ENCODE measurements around the gene SMCO4.

SMCO4 gene

DNA sequence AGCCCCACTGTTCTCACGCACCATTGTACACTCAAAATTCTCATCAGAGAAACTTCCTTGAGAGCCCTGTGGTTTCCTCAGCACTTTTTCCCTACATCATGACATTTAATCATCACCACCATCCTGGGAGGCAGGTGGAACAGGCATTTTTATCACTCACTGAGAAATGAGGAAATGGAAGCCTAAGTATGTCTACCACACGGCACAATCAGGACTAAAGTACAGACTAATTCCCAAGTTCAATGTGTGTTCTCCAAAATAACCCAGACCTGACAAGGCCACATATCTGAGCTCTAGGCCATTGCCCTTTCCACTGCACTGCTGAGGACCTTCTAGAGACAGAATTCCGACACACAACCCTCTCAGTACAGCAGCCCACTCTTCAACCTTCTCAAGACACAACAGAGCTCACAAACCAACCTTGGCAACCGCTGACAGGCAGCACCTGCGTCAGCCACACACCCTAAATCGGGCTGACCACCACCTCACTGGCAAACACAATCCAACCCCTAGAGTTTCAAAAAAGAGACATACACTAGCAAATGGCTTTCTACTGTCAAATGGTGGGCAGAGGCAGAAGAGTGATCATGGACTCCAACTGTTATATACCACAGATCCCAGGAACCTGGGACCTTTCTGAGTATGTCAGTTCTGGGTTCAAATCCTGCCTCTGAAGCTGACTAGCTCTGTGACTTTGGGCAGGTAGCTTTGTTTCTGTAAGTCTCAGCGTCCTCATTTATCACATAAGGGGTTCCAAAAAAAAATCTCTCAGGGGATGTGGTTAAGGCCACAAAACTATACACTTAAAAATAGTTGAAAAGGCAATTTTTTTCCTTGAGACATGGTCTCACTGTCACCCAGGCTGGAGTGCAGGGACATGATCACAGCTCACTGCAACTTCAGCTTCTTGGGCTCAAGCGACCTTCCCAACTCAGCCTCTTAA, 16.3 kb downstream of the SMCO4 start:
- no peak overlapping the region for H2AFZ ChIP-seq (ENCODE audit: low read depth)
- no peaks in the 10 kb centered on the region for H4K20me1 ChIP-seq (ENCODE audit: insufficient read depth)
- H3K27ac ChIP-seq = no peak overlapping the region
- H3K4me3 ChIP-seq (IDR thresholded peaks at IDR 0.05; ENCODE audit: insufficient read depth, low read depth, low read length) = no peak overlapping the region
- no peaks in the 10 kb centered on the region for H3K79me2 ChIP-seq (ENCODE audit: insufficient read depth, low read depth)
- H3K27me3 ChIP-seq (ENCODE audit: insufficient read depth, low read depth) = no peaks in the 10 kb centered on the region
- H3K4me1 ChIP-seq (ENCODE audit: low read depth, poor library complexity, severe bottlenecking) = no peaks in the 10 kb centered on the region
- TF ChIP-seq, protein P1, sequence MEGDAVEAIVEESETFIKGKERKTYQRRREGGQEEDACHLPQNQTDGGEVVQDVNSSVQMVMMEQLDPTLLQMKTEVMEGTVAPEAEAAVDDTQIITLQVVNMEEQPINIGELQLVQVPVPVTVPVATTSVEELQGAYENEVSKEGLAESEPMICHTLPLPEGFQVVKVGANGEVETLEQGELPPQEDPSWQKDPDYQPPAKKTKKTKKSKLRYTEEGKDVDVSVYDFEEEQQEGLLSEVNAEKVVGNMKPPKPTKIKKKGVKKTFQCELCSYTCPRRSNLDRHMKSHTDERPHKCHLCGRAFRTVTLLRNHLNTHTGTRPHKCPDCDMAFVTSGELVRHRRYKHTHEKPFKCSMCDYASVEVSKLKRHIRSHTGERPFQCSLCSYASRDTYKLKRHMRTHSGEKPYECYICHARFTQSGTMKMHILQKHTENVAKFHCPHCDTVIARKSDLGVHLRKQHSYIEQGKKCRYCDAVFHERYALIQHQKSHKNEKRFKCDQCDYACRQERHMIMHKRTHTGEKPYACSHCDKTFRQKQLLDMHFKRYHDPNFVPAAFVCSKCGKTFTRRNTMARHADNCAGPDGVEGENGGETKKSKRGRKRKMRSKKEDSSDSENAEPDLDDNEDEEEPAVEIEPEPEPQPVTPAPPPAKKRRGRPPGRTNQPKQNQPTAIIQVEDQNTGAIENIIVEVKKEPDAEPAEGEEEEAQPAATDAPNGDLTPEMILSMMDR (conservative IDR thresholded peaks at IDR 0.05; ENCODE audit: low read depth, low read length) = no peak
- H3K9ac ChIP-seq = no peak overlapping the region
- H3K36me3 ChIP-seq (ENCODE audit: insufficient read depth) = no peaks in the 10 kb centered on the region
- H3K4me2 ChIP-seq = no peak overlapping the region

DNA sequence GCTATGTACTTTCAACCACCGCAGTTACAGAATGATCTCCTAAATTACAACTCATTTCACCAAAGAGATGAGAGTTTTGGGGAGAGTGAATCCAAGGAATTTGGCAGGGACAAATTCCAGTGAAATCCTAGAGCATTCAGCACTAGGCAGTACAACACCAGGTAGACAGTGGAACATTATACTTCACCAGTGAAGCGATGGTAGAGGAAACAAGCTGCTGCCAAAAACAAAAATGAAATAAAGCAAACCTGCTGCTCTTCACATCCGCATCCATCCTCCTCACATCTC, 16.9 kb downstream of the SMCO4 start:
- Histone ChIP-seq H4K20me1 (ENCODE audit: insufficient read depth) (no peaks in the 10 kb centered on the region), H3K79me2 (ENCODE audit: insufficient read depth, low read depth) (no peaks in the 10 kb centered on the region), H3K36me3 (ENCODE audit: insufficient read depth) (no peaks in the 10 kb centered on the region), H3K4me3 (IDR thresholded peaks at IDR 0.05; ENCODE audit: insufficient read depth, low read depth, low read length) (no peak overlapping the region), H3K9ac (no peak overlapping the region), H3K27ac (no peak overlapping the region), H2AFZ (ENCODE audit: low read depth) (no peak overlapping the region), H3K27me3 (ENCODE audit: insufficient read depth, low read depth) (no peaks in the 10 kb centered on the region), H3K4me1 (ENCODE audit: low read depth, poor library complexity, severe bottlenecking) (peaks cover 3% of the 10 kb centered on the region), H3K4me2 (no peak overlapping the region)
- TF ChIP-seq, protein P1 (conservative IDR thresholded peaks at IDR 0.05; ENCODE audit: low read depth, low read length) = no peak

DNA sequence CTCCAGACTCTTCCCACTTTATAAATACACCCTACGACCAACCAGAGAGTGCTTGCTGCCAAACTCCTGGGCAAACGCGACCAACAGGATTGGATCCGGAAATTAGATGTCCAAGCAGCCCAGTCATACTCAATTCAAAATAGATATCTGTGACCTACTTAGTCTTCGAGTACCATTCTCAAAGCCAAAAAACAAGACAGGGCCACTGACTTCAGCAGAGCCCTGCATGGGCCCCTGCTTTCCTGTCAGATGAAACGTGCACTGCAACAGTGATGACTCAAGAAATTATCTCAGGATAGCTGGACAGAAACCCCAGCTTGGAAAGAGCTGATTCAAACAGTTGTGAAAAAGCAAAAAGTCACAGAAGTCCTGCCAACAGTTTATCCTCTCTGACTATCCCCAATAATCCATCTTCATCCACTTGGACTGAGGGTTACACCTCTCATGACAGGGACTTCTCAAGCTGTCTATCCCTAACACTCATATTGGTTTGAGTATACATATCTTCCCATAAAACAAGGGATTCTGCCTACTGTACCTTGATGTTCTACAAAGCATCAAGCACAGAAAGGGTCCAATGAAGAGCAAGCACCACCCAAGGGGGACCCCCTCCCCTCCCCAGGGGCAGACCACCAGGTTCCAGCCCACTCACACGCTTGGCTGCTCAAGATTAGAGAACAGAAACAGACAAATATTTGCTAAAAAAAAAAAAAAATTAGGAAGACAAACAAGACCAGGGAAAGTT, 17.4 kb downstream of the SMCO4 start:
- Histone ChIP-seq H3K36me3 (ENCODE audit: insufficient read depth) (no peaks in the 10 kb centered on the region), H3K4me3 (IDR thresholded peaks at IDR 0.05; ENCODE audit: insufficient read depth, low read depth, low read length) (no peak overlapping the region), H3K27me3 (ENCODE audit: insufficient read depth, low read depth) (no peaks in the 10 kb centered on the region), H3K9ac (no peak overlapping the region), H3K27ac (no peak overlapping the region), H3K79me2 (ENCODE audit: insufficient read depth, low read depth) (no peaks in the 10 kb centered on the region), H2AFZ (ENCODE audit: low read depth) (no peak overlapping the region), H3K4me2 (no peak overlapping the region), H3K4me1 (ENCODE audit: low read depth, poor library complexity, severe bottlenecking) (peaks cover 9% of the 10 kb centered on the region), H4K20me1 (ENCODE audit: insufficient read depth) (no peaks in the 10 kb centered on the region)
- TF ChIP-seq, protein P1 (conservative IDR thresholded peaks at IDR 0.05; ENCODE audit: low read depth, low read length) = no peak

DNA sequence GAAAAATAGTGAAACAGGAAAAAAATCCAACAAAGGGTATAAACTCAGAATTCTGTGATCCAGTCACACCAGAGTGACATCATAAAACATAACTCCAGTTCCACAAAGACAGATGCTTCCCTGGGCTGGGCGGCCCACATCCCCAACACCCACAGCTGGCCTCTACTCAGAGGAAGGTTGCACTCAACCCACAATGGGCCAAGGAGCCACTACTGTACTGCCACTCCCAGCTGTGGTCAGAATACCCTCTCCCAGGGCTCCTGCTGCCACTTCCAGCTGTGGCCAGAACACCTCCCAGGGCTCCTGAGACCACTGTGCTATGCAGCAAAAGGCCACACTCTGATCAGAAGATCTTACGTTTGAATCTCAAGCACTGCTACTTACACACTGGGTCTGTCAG, 18.3 kb downstream of the SMCO4 start:
- Histone ChIP-seq H3K36me3 (ENCODE audit: insufficient read depth) (no peaks in the 10 kb centered on the region), H3K79me2 (ENCODE audit: insufficient read depth, low read depth) (no peaks in the 10 kb centered on the region), H3K4me2 (no peak overlapping the region), H3K9ac (no peak overlapping the region), H3K27me3 (ENCODE audit: insufficient read depth, low read depth) (no peaks in the 10 kb centered on the region), H3K4me3 (IDR thresholded peaks at IDR 0.05; ENCODE audit: insufficient read depth, low read depth, low read length) (no peak overlapping the region), H4K20me1 (ENCODE audit: insufficient read depth) (no peaks in the 10 kb centered on the region), H2AFZ (ENCODE audit: low read depth) (no peak overlapping the region), H3K27ac (no peak overlapping the region), H3K4me1 (ENCODE audit: low read depth, poor library complexity, severe bottlenecking) (peaks cover 13% of the 10 kb centered on the region)
- TF ChIP-seq, protein P1 (conservative IDR thresholded peaks at IDR 0.05; ENCODE audit: low read depth, low read length) = no peak

Measured in KMS-11 (cell line).